ENCODE measurements around the gene TUBD1. TPM values are rescaled to one million over a fixed set of nuclear protein-coding genes. Genes with fewer than 3 reads are reported as not detected.
"Not testable (repeated sequence)": the region's sequence is repeated elsewhere in the genome, so short reads cannot be mapped to it uniquely, and the experiment has no call there.

The TUBD1 gene, protein sequence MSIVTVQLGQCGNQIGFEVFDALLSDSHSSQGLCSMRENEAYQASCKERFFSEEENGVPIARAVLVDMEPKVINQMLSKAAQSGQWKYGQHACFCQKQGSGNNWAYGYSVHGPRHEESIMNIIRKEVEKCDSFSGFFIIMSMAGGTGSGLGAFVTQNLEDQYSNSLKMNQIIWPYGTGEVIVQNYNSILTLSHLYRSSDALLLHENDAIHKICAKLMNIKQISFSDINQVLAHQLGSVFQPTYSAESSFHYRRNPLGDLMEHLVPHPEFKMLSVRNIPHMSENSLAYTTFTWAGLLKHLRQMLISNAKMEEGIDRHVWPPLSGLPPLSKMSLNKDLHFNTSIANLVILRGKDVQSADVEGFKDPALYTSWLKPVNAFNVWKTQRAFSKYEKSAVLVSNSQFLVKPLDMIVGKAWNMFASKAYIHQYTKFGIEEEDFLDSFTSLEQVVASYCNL
- total RNA-seq (ENCODE audit: insufficient read depth, low replicate concordance), result 9.9 TPM

DNA sequence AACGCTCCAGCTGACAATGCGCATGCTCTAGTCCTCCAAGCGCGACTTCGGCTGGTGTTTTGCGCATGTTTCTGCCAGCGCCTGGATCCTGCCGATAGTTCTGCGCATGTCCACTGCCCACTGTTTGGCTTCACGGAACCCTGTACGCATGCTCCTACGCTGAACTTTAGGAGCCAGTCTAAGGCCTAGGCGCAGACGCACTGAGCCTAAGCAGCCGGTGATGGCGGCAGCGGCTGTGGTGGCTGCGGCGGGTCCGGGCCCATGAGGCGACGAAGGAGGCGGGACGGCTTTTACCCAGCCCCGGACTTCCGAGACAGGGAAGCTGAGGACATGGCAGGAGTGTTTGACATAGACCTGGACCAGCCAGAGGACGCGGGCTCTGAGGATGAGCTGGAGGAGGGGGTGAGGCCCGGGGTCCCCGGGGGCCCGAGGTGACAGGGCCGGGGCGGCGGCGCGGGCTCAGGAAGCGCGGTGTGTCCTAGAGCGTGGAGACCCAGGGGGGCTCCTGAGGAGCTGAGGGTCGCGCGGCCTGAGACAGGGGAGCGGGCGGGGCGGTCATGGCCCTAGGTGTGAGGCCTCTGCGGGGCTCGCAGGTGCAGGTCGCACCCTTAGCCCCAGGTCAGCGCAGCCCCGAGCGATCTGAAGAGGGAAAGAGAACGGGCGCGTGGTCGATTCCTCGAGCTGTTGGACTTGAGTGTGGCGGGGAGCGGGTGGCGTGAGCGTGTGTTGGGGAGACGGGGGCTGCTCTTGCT is at the start of gene TUBD1, which contains the start of gene RPS6KB1:
Gene TUBD1 (minus strand): TSS at position 20 of the 752 bp plus-strand sequence. CDS start 1,941 bp downstream, outside the sequence.
Gene RPS6KB1 (plus strand): TSS at position 198 of the 752 bp plus-strand sequence. CDS start 64 bp downstream, at position 262.
- peak; percentile 100 for DNase-seq (ENCODE audit: low spot score)

DNA sequence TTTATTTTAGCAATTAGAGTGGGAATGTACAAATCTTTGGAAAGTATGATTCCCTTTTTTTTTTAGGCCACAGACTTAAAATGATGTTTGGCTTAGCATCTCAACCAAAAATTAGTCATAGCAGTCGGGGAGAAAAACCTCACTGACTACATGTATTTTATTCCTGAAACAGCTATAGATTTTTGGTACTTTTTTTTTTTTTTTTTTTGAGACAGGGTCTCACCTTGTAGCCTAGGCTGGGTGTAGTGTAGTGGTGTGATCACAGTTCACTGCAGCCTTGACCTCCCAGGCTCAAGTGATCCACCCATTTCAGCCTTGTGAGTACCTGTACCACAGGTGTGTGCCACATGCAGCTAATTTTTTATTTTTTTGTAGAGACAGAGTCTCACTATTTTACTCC is 48.4 kb upstream of the TUBD1 start:
- DNase-seq (ENCODE audit: low spot score), result no peak

DNA sequence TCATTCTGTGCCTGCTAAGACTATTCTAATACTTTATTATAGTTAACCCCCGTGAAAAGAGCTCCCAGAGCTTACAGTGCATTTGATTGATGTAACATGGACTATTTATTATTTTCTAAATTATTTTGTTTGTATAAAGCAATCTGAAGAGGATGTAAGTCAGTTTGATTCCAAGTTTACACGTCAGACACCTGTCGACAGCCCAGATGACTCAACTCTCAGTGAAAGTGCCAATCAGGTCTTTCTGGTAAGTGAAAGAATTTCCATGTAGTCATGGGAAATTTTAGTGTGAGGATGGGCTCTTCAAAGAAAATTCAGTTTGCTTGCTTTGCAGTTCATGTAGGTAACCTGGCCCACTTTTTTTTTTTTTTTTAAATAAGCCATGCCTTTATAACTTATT is 48.0 kb upstream of the TUBD1 start:
- DNase-seq (ENCODE audit: low spot score), result not testable (repeated sequence)

DNA sequence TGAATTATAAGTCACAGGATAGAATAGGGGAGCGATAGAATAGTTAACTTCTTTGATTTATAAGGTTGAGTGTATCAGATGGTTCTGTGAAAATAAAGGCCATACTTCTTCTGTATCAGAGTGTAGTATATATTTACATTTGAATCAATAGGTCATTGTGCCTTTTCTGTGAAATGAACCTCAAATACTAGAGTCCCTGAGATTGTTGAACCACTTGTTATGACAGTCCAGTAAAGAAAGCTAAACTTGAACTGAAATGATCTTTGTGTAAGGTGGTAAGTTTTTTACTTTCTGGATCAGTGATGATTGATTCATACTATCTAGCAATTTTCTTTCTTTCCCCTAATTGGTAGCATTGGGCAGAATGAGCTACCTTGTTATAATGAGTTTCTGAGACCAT is 40.6 kb upstream of the TUBD1 start:
- DNase-seq (ENCODE audit: low spot score), result not testable (repeated sequence)

DNA sequence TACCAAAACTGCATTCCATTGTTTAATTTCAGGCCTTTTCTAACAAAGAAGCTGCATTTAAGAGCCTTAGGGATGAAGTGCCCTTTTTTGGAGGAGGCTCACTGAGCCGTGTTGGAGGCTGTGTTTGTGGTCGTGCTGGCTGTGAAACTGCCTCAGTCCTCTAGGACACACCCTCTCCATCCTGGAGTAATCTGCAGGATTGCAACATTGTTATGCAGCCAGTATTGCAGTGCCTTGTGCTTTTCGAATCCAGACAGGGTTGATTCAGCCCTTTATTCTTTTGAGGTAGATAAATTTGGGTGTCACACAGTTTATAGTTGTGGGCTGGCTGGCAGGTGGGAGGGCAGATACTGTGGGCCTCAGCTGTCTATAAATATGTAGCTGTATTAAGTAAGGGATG is 38.0 kb upstream of the TUBD1 start:
- DNase-seq (ENCODE audit: low spot score), result peak; percentile 31

DNA sequence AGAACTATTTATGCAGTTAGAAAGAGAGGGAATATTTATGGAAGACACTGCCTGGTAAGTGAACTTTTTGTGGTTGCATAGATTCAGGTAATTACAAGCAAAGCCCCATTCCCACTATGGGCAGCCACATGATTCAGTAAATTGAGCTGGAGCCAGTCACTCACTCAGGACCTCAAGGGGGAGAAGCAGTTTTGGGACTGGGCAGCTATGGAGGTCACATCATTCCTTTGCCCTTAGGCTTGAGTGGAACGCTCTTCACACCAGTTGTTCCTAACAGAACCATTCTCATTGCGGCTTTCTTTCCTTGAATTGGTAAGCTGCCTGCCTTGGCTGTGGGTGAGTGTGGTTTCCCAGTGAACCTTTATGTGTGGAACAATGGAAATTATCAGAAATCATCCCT is 37.4 kb upstream of the TUBD1 start:
- not testable (repeated sequence) for DNase-seq (ENCODE audit: low spot score)

DNA sequence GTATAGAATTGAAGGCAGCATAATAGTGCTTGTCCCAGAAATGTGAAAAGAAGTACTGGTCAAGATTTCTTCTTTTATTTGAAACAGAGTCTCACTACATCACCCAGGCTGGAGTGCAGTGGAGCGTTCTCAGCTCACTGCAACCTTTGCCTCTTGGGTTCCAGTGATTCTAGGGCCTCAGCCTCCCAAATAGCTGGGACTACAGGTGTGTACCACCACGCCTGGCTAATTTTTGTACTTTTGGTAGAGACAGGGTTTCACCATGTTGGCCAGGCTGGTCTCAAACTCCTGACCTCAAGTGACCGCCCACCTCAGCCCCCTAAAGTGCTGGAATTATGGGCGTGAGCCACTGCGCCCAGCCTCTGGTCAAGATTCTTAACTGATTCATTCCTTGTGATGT is 27.9 kb upstream of the TUBD1 start:
- DNase-seq (ENCODE audit: low spot score), result not testable (repeated sequence)

DNA sequence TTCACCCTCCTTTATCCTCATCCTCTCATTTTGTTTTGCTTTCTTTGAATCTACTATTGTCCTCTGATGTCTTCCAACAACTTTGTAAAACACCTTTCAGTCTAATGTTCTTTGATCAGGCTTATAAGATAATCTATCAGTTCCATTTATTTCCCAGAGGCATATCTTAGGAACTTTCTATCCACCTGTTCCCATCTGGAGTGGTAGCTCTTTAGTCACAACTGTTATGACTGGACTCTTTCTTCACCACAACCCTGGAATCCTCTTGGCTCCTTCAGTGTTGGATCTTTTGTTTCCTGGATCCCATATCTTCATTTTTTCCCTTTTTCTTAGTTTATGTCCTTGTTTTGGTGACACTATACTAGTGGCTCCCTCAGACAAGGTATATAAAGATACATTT is 23.7 kb upstream of the TUBD1 start:
- DNase-seq (ENCODE audit: low spot score), result no peak

DNA sequence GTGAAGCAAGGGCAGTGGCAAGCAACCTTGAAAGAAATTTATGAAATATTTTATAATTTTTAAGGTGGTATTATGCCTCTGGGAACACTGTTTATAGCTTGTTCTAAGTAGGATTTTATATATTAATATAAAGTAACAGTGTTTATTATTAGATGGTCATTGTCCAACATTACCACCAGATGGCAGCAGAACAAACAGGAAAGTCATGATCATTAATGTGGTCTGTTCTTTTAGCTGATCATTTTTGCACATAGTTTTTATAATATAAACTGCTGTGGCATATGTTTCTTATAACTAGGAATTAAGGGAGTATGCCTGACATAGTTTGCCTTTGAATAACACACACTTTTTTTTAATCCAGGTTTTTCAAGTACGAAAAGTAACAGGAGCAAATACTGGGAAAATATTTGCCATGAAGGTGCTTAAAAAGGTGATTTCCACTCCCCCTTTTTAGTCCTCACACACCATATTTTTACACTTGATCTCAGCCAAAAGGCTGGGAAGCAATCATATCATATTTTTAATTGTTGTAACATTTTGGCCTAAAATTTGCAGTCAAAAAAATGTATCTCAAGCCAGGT is 21.6 kb upstream of the TUBD1 start:
- peak; percentile 30 for DNase-seq (ENCODE audit: low spot score)

DNA sequence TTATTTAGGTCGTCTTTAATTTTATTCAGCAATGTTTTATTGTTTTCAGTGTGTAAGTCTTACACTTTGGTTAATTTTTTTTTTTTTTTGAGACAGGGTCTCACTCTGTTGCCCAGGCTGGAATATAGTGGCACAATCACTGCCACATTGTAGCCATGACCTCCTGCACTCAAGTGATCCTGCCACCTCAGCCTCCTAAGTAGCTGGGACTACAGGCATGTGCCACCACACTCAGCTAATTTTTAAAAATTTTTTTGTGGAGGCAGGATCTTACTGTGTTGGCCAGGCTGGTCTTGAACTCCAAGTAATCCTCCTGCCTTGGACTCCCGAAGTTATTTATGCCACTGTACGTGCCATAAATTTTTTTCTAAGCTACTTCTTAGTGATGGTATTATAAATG is 14.7 kb upstream of the TUBD1 start:
- no peak for DNase-seq (ENCODE audit: low spot score)

DNA sequence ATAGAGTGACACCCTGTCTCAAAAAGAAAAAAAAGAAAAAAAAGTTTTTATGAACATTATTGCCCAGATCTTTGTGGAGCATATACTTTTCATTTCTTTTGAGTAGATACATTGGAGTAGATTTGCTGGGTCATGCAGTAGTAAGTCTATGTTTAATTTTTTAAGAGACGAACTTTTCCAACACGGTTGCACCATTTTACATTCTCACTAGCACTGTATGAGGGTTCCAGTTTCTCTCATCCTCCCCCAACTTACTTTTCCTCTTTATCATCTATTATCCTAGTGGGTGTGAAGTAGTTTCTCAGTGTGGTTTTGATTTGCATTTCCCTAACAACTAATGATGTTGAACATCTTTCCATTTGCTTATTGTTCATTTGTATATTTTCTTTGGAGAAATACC is 10.7 kb upstream of the TUBD1 start:
- DNase-seq (ENCODE audit: low spot score), result no peak

DNA sequence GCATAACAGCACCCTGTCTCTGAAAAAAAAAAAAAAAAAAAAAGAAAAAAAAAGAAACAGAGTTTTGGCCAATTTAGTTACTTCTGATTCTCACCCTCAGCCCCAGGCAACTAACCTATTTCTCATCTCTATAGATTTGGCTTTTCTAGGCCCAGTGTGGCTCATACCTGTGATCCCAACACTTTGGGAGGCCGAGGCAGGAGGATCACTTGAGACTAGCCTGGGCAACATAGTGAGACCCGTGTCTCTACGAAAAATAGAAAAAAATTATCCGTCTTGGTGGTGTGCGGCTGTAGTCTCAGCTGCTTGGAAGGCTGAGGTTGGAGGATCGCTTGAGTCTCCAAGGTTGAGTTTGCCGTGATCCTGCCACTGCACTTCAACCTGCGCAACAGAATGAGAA is 8.9 kb upstream of the TUBD1 start:
- DNase-seq (ENCODE audit: low spot score), result no peak

DNA sequence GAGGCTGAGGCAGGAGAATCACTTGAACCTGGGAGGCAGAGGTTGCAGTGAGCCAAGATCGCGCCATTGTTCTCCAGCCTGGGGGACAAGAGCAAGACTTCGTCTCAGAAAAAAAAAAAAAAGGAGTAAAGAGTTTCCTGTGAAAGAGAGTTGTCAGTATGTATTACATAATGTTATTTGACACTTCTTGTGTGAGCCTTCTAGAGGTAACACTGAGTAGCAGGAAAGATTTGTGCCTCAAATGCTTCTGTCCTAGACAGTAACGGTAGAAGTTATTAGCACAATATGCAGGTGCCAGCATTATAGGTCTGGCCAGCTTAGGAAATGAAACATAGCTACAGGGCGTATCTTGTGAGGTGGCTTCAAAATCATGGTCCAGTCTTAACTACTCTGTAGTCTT is 6.4 kb upstream of the TUBD1 start:
- DNase-seq (ENCODE audit: low spot score), result peak; percentile 12

DNA sequence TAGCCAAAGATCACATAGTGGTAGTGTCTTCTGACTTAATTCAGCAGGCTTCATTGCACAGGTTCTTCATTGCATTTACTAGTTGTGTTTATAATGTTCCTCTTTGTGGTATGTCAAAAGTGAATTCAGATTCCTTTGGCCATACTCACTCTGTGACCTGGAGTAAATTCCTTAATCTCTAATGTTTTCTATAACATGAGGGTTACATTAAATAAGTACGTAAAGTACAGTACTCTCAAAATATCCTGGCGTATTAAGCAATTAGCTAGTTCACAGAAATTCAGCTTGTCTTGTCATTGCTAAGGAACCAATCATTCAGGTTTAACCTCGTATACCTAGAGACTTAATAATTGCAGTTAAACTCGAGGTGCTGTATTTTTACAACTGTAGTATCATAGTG is 4.3 kb upstream of the TUBD1 start:
- DNase-seq (ENCODE audit: low spot score), result no peak

DNA sequence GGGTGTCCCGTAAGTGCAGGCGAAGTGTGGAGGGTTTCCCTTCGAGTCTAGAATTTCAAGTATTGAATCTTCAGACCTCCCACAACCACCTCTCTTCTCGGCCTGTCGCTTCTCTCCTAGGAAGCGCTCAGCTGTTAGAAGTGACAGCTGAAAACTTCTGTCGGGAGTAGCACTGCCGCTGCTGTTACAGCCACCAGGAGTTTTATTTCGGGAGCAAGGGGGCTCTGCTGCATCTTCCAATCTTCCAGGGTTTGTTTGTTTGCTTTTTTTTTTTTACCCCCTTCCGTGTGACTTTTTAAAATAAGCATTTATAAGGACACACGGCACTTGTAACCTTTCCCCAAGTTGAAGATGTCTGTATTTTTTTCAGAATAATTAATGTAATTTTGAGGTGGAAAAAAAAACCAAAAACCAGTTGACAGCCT is 945 bp upstream of the TUBD1 start:
- DNase-seq (ENCODE audit: low spot score), result peak; percentile 26

DNA sequence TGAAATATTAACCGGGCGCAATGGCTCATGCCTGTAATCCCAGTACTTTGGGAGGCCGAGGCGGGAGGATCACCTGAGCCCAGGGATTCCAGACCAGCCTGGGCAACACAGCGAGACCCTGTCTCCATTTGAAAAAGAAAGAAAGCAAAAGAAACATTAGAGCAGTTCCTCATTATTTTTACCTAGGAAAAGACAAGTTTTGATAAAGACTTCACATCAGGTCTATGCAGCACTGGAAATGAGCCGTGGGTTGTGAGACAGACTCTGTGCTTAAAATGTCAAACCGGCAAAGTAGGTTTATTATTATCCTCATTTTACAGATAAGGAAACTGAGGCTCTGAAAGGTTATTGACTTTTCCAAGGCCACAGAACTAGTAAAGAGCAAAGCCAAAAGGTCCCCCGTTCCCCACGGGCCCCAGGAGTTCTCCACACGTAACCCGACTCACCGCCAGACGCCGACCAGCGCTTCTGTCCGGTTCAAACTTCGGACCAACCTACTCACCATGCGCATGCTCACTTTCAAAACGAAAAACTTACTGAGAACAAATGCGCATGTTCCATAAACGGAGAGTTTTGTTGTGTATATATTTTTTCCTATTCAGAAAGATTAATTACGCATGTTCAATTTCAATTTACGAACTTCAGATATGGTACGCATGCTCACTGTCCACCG is 356 bp downstream of the TUBD1 start:
- no peak for DNase-seq (ENCODE audit: low spot score)

DNA sequence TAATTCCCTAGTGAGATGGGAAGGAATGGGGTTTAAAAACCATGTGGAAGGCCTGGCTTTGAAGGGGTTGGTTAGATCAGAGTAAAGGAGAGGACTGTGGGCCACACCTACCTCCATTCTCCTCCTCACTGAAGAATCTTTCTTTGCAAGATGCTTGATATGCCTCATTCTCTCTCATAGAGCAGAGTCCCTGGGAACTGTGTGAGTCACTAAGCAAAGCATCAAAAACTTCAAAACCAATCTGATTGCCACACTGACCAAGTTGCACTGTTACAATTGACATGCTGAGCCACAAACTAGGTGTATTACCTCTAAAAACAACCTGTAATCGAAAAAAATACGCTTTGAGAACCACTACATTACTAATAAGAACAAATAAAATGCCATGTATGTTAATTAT is 2.0 kb downstream of the TUBD1 start:
- no peak for DNase-seq (ENCODE audit: low spot score)

DNA sequence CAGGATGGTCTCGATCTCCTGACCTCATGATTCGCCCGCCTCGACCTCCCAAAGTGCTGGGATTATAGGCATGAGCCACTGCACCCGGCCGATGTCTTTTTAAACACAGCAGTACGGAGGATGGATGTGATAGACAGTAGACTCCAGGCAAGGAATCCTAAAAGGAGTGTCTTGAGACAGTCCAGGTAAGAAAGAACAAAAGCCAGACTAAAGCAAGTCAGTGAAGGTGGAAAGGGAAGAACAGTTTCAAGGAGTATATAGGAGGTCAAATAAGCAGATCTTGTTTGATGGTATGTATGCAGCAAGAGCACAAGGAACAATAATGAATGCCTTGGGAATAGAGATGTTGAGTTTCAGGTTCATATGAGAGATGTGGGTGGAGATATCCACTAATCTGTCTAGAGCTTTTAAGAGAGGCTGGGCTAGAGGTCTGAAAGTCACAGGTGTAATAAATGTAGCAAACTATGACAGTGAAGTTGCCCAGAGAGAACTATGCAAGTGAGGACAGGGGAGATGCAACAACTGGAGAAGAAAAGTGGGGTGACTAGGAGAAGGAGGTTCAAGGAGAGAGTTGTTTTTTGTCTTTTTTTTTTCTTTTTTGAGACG is 4.5 kb downstream of the TUBD1 start:
- DNase-seq (ENCODE audit: low spot score), result no peak

DNA sequence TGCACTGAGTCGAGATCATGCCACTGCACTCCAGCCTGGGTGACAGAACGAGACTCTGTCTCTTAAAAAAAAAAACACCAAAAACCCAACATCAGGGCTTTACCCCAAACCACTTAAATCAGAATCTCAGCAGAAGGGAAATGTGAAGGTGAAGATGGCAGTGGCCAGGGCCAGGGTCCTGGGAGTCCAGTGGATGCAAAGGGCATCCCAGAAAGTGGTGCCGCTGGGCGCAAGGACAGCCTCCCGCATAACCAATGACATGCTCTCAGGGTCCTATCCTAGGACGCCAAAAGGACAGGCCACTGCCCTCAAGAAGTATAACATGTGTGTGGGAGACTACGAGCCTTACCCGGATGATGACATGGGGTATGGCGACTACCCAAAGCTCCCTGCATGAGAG is 7.9 kb downstream of the TUBD1 start:
- no peak for DNase-seq (ENCODE audit: low spot score)

DNA sequence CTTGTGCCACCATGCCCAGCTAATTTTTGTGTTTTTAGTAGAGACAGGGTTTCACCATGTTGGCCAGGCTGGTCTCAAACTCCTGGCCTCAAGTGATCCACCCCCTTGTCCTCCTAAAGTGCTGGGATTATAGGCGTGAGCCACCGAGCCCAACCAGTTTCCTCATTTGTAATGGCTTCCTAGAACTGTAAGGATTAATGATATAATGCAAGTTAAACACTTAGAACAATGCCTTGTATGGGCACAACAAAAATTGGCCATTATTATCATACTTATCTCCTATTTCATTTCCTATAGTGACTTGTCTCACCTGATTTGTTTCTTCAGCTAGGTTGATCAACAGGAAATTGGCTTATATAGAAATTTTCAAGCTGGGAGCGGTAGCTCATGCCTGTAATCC is 14.1 kb downstream of the TUBD1 start:
- DNase-seq (ENCODE audit: low spot score), result no peak

DNA sequence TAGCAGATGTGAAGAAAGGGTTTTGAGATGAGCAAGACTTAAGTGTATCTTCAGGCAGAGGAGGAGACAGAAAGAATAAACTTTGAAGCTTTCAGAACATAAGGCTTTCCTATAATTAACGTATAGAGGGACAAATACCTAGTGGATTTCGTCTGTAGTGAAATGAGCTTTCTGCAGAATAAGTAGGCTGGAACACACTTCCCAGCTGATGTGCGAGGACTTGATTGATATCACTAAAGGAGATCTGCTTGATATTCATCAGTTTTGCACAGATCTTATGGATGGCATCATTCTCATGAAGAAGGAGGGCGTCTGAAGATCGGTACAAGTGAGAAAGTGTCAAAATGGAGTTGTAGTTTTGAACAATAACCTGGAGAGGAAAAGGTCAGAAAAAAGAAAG is 14.8 kb downstream of the TUBD1 start:
- no peak for DNase-seq (ENCODE audit: low spot score)
